ENCODE data around the gene ZSCAN5A.

- TF ChIP-seq, protein P1, sequence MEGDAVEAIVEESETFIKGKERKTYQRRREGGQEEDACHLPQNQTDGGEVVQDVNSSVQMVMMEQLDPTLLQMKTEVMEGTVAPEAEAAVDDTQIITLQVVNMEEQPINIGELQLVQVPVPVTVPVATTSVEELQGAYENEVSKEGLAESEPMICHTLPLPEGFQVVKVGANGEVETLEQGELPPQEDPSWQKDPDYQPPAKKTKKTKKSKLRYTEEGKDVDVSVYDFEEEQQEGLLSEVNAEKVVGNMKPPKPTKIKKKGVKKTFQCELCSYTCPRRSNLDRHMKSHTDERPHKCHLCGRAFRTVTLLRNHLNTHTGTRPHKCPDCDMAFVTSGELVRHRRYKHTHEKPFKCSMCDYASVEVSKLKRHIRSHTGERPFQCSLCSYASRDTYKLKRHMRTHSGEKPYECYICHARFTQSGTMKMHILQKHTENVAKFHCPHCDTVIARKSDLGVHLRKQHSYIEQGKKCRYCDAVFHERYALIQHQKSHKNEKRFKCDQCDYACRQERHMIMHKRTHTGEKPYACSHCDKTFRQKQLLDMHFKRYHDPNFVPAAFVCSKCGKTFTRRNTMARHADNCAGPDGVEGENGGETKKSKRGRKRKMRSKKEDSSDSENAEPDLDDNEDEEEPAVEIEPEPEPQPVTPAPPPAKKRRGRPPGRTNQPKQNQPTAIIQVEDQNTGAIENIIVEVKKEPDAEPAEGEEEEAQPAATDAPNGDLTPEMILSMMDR (IDR thresholded peaks at IDR 0.05): no peak
- TF ChIP-seq POLR2AphosphoS5 (IDR thresholded peaks at IDR 0.05; ENCODE audit: low read depth, low read length): no peak
- no peak for TF ChIP-seq ELF1 (IDR thresholded peaks at IDR 0.05)
- no peak for TF ChIP-seq FOXM1 (IDR thresholded peaks at IDR 0.05; ENCODE audit: low read depth)
- no peak for TF ChIP-seq SMC3 (IDR thresholded peaks at IDR 0.05; ENCODE audit: low read depth, low read length)
- TF ChIP-seq, protein P2, sequence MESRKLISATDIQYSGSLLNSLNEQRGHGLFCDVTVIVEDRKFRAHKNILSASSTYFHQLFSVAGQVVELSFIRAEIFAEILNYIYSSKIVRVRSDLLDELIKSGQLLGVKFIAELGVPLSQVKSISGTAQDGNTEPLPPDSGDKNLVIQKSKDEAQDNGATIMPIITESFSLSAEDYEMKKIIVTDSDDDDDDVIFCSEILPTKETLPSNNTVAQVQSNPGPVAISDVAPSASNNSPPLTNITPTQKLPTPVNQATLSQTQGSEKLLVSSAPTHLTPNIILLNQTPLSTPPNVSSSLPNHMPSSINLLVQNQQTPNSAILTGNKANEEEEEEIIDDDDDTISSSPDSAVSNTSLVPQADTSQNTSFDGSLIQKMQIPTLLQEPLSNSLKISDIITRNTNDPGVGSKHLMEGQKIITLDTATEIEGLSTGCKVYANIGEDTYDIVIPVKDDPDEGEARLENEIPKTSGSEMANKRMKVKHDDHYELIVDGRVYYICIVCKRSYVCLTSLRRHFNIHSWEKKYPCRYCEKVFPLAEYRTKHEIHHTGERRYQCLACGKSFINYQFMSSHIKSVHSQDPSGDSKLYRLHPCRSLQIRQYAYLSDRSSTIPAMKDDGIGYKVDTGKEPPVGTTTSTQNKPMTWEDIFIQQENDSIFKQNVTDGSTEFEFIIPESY (IDR thresholded peaks at IDR 0.05; ENCODE audit: borderline replicate concordance, low read depth): no peak
- TF ChIP-seq RFX5 (IDR thresholded peaks at IDR 0.05; ENCODE audit: low read length): no peak
- TF ChIP-seq IRF3 (IDR thresholded peaks at IDR 0.05; ENCODE audit: low read depth, low read length): no peak
- TF ChIP-seq EP300 (IDR thresholded peaks at IDR 0.05; ENCODE audit: borderline replicate concordance in 1 of 2, low read depth in 1 of 2, low read length in 1 of 2): no peak
- TF ChIP-seq RCOR1 (IDR thresholded peaks at IDR 0.05; ENCODE audit: low read length): no peak
- TF ChIP-seq RAD21 (IDR thresholded peaks at IDR 0.05; ENCODE audit: low read length): no peak
Measured at GRCh38 chr19:56211718-56212117, 102.9 kb downstream of the ZSCAN5A start.
